Heart left ventricle (tissue), 16 donors: ENCODE data around the gene ITM2C. TPM values are rescaled to one million over a fixed set of nuclear protein-coding genes. Genes with fewer than 3 reads are reported as not detected.

ENCODE experiments used
- ATAC-seq, 4 donors: fragments of 200-7000 bp; cut with Tn5 transposase; one replicate each; pipeline ENCODE4 v1.9.1; 2020 to 2022; ENCODE audit warnings: moderate library complexity in 4 of 4, mild to moderate bottlenecking in 3 of 4, moderate number of reproducible peaks in 1 of 4
- DNase-seq, 5 donors: peaks; one replicate each; pipeline ENCODE4 v3.0.0-alpha.2; 2020
- H3K27ac ChIP-seq, 12 donors: fragments of 200-600 bp; sonication (generic) in 4 of 12; one replicate each; pipeline versions ENCODE4 v1.5.0 to v1.8.0; 2016 to 2022; ENCODE audit warnings: mild to moderate bottlenecking in 2 of 12
- H3K27me3 ChIP-seq, 9 donors: fragments of 200-600 bp; sonication (generic) in 2 of 9; one replicate each; pipeline versions ENCODE4 v1.5.1 to v1.8.0; 2016 to 2022; ENCODE audit warnings: mild to moderate bottlenecking in 3 of 9
- H3K36me3 ChIP-seq, 9 donors: fragments of 200-600 bp; sonication (generic) in 2 of 9; one replicate each; pipeline versions ENCODE4 v1.5.0 to v1.8.0; 2018 to 2022; ENCODE audit warnings: mild to moderate bottlenecking in 2 of 9
- H3K4me1 ChIP-seq, 12 donors: fragments of 200-600 bp; sonication (generic) in 4 of 12; one replicate each; pipeline versions ENCODE4 v1.5.0 to v1.8.0; 2016 to 2022; ENCODE audit warnings: mild to moderate bottlenecking in 3 of 12
- H3K4me3 ChIP-seq, 12 donors: fragments of 200-600 bp; sonication (generic) in 4 of 12; one replicate each; pipeline versions ENCODE4 v1.5.0 to v1.8.0; 2017 to 2022; ENCODE audit warnings: mild to moderate bottlenecking in 9 of 12, moderate library complexity in 4 of 12
- H3K9me3 ChIP-seq, 12 donors: fragments of 200-600 bp; sonication (generic) in 4 of 12; one replicate each; pipeline versions ENCODE4 v1.5.0 to v1.8.0; 2016 to 2022; ENCODE audit warnings: mild to moderate bottlenecking in 1 of 12
- POLR2A ChIP-seq, 2 donors: fragments of 450-650 bp; IDR thresholded peaks; one replicate each; pipeline ENCODE4 v1.6.1; 2017; ENCODE audit warnings: antibody characterized with exemption in 2 of 2, mild to moderate bottlenecking in 2 of 2, moderate library complexity in 2 of 2
- WGBS, 4 donors: extraction: QIAGEN DNeasy Blood & Tissue Kit in 2 of 4; methylation state at CpG; one replicate each; pipeline versions ENCODE4 v1.1.5 to v1.1.7; 2013 to 2018; 5-methylcytosine and 5-hydroxymethylcytosine counted together
- intact Hi-C, 10 donors: fragments of 100-400 bp; cut with DNase I; formaldehyde crosslinking; loops; one replicate each; pipeline versions ENCODE4 v1.11.1 to v1.14.2; 2022
- polyA plus RNA-seq, 2 donors: library from polyadenylated mRNA; stranded (reverse); fragments of 200-250 nt; gene quantifications; one replicate each; pipeline ENCODE4 v1.2.3, GENCODE V29; 2013
- total RNA-seq, 9 donors: library from RNA; depleted of rRNA in 2 of 9; stranded (reverse); fragments of >200 nt in 2 of 9; fragmentation: NEBNext Ultra II Directional in 3 of 9; extraction: Animal tissue kit (Norgen Biotek cat#: 25700) in 3 of 9; gene quantifications; one replicate each; pipeline versions ENCODE4 v1.1.0 to v1.2.4, GENCODE V29; 2016 to 2023
- TF ChIP-seq, protein P1 (sequence below), 12 donors: fragments of 200-600 bp; sonication (generic) in 4 of 12; IDR thresholded peaks; one replicate each; pipeline versions ENCODE4 v1.5.0 to v1.8.0; 2018 to 2022; ENCODE audit warnings: antibody characterized with exemption in 12 of 12, mild to moderate bottlenecking in 5 of 12
- donor health status: ischemic (EF 13 %, LVEDD 7.1; RV severe dilation, severe dysfunction).
- donor health status: healthy with polysubstance abuse.
- donor health status: DM: no; HTN: yes; CAD: no.
- donor health status: DM: no; HTN: no; CAD: no.
- donor health status: ischemic (EF 25% LVEDD 6.9; RV normal size, moderate dysfunction).
- donor health status: ischemic (EF 25% LVEDD 5.7; RV mildly dilated, moderate dysfunction).
- donor health status: healthy.
- donor health status: DM: yes; HTN: yes; CAD: no.
- donor health status: ischemic (EF 35%, LVEDD 5.7; RV mildly dilated, moderate dysfunction).
- donor health status: nonischemic (EF 11% LVEDD 7.7; RV severe dilation, severe dysfunction).
- donor health status: DM: yes; HTN: yes; CAD: no.
- donor health status: PGD.
- donor health status: ischemic (EF 29% LVEDD 5.4; RV normal size, mild dysfunction).
- donor health status: nonischemic (EF 23%, LVEDD 6.1; RV moderate dilation, normal function).

Gene ITM2C
- total and polyA plus RNA-seq, 11 donors = 19.7 to 36.6 (median 26.0) TPM

DNA sequence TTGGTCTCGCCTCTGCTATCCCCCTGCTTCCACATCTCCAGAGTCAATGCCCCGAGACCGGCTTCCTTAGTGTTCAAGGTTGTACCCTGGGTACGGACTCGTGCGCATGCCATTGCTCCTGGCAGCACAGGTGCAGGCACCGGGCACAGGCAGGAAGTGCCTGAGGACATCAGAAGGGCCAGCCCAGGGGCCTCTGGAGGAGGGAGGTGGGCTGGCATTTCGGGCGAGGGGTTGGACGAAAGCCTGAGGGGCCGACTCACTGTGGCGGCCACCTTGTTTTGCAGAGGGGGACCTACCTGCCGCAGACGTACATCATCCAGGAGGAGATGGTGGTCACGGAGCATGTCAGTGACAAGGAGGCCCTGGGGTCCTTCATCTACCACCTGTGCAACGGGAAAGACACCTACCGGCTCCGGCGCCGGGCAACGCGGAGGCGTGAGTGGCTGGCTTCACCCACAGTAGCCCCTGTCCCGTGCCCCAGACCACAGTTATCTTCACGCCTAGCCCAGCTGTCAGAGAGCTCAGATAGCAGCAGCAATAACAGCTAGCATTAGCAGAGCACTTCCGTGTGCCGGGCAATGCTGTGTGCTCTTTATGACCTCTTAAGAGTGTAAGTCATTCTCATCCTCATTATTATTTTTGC lies 12.5 kb downstream of the ITM2C start:
- peaks cover 0 to 26% (median 0%) of the 10 kb centered on the region in 9 donors for H3K36me3 ChIP-seq
- intact Hi-C loops = no loop called here
- no peaks in the 10 kb centered on the region for H3K27me3 ChIP-seq
- TF ChIP-seq, protein P1, sequence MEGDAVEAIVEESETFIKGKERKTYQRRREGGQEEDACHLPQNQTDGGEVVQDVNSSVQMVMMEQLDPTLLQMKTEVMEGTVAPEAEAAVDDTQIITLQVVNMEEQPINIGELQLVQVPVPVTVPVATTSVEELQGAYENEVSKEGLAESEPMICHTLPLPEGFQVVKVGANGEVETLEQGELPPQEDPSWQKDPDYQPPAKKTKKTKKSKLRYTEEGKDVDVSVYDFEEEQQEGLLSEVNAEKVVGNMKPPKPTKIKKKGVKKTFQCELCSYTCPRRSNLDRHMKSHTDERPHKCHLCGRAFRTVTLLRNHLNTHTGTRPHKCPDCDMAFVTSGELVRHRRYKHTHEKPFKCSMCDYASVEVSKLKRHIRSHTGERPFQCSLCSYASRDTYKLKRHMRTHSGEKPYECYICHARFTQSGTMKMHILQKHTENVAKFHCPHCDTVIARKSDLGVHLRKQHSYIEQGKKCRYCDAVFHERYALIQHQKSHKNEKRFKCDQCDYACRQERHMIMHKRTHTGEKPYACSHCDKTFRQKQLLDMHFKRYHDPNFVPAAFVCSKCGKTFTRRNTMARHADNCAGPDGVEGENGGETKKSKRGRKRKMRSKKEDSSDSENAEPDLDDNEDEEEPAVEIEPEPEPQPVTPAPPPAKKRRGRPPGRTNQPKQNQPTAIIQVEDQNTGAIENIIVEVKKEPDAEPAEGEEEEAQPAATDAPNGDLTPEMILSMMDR (IDR thresholded peaks at IDR 0.05) = no peak
- TF ChIP-seq POLR2A (IDR thresholded peaks at IDR 0.05) = no peak
- H3K4me1 ChIP-seq = peaks cover 0 to 2% (median 0%) of the 10 kb centered on the region in 12 donors
- peak in 2 of 5 donors; percentile 11 to 61 for DNase-seq
- H3K9me3 ChIP-seq = no peaks in the 10 kb centered on the region
- 78 to 86% (median 85%) methylated on average over 16 to 27 of the region's 27 CpGs for WGBS, 4 donors
- no peak overlapping the region for H3K27ac ChIP-seq
- ATAC-seq = no peak
- no peak overlapping the region for H3K4me3 ChIP-seq

DNA sequence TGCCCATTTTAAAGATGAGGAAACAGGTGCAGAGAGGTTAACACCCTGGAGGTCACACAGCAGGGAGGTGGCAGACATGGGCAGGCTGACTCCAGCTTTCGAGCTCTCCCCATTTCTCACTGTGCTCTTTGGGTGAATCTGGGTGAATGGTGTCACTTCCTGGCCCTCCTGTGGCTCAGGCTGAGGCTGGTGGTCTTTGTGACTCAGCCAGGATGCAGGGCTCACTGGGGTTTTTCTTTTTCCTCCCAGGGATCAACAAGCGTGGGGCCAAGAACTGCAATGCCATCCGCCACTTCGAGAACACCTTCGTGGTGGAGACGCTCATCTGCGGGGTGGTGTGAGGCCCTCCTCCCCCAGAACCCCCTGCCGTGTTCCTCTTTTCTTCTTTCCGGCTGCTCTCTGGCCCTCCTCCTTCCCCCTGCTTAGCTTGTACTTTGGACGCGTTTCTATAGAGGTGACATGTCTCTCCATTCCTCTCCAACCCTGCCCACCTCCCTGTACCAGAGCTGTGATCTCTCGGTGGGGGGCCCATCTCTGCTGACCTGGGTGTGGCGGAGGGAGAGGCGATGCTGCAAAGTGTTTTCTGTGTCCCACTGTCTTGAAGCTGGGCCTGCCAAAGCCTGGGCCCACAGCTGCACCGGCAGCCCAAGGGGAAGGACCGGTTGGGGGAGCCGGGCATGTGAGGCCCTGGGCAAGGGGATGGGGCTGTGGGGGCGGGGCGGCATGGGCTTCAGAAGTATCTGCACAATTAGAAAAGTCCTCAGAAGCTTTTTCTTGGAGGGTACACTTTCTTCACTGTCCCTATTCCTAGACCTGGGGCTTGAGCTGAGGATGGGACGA lies 13.2 kb downstream of the ITM2C start:
- intact Hi-C loops = no loop called here
- peaks cover 0 to 26% (median 0%) of the 10 kb centered on the region in 9 donors for H3K36me3 ChIP-seq
- WGBS, 4 donors = 78 to 87% (median 83%) methylated on average over 18 to 20 of the region's 20 CpGs
- no peak overlapping the region for H3K4me3 ChIP-seq
- peak in 2 of 5 donors; percentile 14 to 44 for DNase-seq
- no peak overlapping the region for H3K27ac ChIP-seq
- TF ChIP-seq, protein P1 (IDR thresholded peaks at IDR 0.05) = no peak
- TF ChIP-seq POLR2A (IDR thresholded peaks at IDR 0.05) = no peak
- no peaks in the 10 kb centered on the region for H3K4me1 ChIP-seq
- ATAC-seq = no peak
- H3K9me3 ChIP-seq = no peaks in the 10 kb centered on the region
- H3K27me3 ChIP-seq = no peaks in the 10 kb centered on the region

DNA sequence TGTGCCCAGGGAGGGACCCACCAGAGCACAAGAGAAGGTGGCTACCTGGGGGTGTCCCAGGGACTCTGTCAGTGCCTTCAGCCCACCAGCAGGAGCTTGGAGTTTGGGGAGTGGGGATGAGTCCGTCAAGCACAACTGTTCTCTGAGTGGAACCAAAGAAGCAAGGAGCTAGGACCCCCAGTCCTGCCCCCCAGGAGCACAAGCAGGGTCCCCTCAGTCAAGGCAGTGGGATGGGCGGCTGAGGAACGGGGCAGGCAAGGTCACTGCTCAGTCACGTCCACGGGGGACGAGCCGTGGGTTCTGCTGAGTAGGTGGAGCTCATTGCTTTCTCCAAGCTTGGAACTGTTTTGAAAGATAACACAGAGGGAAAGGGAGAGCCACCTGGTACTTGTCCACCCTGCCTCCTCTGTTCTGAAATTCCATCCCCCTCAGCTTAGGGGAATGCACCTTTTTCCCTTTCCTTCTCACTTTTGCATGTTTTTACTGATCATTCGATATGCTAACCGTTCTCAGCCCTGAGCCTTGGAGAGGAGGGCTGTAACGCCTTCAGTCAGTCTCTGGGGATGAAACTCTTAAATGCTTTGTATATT lies 14.0 kb downstream of the ITM2C start:
- intact Hi-C loops = no loop called here
- no peaks in the 10 kb centered on the region for H3K9me3 ChIP-seq
- no peaks in the 10 kb centered on the region for H3K27me3 ChIP-seq
- no peak overlapping the region for H3K27ac ChIP-seq
- WGBS, 4 donors = 66 to 71% (median 69%) methylated on average over 10 of the region's 10 CpGs
- H3K4me3 ChIP-seq = no peak overlapping the region
- H3K36me3 ChIP-seq = peaks cover 0 to 26% (median 0%) of the 10 kb centered on the region in 9 donors
- DNase-seq (peak in 1 of 5 donors; percentile 33), ATAC-seq (no peak)
- H3K4me1 ChIP-seq = no peaks in the 10 kb centered on the region
- TF ChIP-seq, protein P1 (IDR thresholded peaks at IDR 0.05) = no peak
- no peak for TF ChIP-seq POLR2A (IDR thresholded peaks at IDR 0.05)
